ENCODE measurements around the gene CENPV. TPM values are rescaled to one million over a fixed set of nuclear protein-coding genes. Genes with fewer than 3 reads are reported as not detected.
A peak's percentile ranks its signal among the peaks of the same experiment; 100 is the strongest.

The CENPV gene
- total and polyA plus RNA-seq, 2 of the 13 experiments (the other 11 are each of a cell fraction or from before 2014, with no cell fraction given): 193 to 292 TPM

DNA sequence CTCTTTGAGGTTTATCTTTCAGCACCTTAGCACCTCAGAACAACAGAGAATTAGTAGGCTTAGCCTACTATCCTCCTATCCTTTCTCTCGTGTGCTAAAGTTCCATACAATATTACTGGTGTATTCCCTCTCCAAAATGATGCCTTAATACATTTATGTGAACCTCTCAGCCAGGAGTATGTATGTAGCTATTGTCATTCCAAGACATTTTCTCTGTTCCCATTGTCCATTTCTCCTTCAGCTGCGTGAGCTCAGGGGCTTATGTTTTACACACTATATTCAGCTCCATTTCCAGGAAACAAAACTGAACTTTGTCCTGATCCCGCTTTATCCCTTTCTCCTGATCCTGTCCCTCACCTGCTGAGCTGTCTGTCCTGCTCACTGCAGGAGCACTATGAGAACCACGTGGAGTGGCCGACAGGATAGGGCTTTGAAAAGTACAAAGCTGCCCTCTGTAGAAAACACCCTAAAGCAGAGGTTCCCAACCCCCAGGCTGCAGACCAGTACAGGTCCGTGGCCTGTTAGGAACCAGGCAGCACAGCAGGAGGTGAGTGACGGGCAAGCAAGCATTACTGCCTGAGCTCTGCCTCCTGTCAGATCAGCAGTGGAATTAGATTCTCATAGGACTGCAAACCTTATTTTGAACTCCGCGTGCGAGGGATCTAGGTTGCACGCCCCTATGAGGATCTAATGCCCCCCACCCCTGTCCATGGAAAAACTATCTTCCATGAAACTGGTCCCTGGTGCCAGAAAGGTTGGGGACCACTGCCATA is 55.7 kb downstream of the CENPV start (continued):
- TF ChIP-seq, protein P1, sequence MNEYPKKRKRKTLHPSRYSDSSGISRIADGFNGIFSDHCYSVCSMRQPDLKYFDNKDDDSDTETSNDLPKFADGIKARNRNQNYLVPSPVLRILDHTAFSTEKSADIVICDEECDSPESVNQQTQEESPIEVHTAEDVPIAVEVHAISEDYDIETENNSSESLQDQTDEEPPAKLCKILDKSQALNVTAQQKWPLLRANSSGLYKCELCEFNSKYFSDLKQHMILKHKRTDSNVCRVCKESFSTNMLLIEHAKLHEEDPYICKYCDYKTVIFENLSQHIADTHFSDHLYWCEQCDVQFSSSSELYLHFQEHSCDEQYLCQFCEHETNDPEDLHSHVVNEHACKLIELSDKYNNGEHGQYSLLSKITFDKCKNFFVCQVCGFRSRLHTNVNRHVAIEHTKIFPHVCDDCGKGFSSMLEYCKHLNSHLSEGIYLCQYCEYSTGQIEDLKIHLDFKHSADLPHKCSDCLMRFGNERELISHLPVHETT (CRISPR knock-in tag; conservative IDR thresholded peaks at IDR 0.05): no peak
- no peak for TF ChIP-seq FIP1L1 (IDR thresholded peaks at IDR 0.05; ENCODE audit: borderline replicate concordance, insufficient read depth, low read depth, low read length)
- peak; percentile 18; the same call in 1 of the 2 replicates for TF ChIP-seq MEIS2 (CRISPR knock-in tag; IDR thresholded peaks at IDR 0.05)
- TF ChIP-seq, protein P2, sequence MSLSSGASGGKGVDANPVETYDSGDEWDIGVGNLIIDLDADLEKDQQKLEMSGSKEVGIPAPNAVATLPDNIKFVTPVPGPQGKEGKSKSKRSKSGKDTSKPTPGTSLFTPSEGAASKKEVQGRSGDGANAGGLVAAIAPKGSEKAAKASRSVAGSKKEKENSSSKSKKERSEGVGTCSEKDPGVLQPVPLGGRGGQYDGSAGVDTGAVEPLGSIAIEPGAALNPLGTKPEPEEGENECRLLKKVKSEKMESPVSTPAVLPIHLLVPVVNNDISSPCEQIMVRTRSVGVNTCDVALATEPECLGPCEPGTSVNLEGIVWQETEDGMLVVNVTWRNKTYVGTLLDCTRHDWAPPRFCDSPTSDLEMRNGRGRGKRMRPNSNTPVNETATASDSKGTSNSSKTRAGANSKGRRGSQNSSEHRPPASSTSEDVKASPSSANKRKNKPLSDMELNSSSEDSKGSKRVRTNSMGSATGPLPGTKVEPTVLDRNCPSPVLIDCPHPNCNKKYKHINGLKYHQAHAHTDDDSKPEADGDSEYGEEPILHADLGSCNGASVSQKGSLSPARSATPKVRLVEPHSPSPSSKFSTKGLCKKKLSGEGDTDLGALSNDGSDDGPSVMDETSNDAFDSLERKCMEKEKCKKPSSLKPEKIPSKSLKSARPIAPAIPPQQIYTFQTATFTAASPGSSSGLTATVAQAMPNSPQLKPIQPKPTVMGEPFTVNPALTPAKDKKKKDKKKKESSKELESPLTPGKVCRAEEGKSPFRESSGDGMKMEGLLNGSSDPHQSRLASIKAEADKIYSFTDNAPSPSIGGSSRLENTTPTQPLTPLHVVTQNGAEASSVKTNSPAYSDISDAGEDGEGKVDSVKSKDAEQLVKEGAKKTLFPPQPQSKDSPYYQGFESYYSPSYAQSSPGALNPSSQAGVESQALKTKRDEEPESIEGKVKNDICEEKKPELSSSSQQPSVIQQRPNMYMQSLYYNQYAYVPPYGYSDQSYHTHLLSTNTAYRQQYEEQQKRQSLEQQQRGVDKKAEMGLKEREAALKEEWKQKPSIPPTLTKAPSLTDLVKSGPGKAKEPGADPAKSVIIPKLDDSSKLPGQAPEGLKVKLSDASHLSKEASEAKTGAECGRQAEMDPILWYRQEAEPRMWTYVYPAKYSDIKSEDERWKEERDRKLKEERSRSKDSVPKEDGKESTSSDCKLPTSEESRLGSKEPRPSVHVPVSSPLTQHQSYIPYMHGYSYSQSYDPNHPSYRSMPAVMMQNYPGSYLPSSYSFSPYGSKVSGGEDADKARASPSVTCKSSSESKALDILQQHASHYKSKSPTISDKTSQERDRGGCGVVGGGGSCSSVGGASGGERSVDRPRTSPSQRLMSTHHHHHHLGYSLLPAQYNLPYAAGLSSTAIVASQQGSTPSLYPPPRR (CRISPR knock-in tag; IDR thresholded peaks at IDR 0.05; ENCODE audit: borderline replicate concordance): no peak
- TF ChIP-seq FOXA3 (CRISPR knock-in tag; IDR thresholded peaks at IDR 0.05): peak; percentile 3; the same call in 1 of the 2 replicates
- TF ChIP-seq, protein P3, sequence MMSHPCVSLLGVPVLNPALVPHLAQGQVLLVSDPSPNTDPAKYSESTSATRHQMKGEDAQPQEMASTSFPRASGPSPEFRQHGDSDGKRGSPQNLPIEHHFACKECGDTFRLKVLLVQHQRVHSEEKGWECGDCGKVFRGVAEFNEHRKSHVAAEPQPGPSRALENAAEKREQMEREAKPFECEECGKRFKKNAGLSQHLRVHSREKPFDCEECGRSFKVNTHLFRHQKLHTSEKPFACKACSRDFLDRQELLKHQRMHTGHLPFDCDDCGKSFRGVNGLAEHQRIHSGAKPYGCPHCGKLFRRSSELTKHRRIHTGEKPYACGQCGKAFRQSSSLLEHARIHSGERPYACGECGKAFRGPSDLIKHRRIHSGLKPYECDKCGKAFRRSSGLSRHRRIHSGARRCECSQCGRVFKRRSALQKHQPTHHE (CRISPR knock-in tag; IDR thresholded peaks at IDR 0.05; ENCODE audit: borderline replicate concordance): no peak
- TF ChIP-seq, protein P4, sequence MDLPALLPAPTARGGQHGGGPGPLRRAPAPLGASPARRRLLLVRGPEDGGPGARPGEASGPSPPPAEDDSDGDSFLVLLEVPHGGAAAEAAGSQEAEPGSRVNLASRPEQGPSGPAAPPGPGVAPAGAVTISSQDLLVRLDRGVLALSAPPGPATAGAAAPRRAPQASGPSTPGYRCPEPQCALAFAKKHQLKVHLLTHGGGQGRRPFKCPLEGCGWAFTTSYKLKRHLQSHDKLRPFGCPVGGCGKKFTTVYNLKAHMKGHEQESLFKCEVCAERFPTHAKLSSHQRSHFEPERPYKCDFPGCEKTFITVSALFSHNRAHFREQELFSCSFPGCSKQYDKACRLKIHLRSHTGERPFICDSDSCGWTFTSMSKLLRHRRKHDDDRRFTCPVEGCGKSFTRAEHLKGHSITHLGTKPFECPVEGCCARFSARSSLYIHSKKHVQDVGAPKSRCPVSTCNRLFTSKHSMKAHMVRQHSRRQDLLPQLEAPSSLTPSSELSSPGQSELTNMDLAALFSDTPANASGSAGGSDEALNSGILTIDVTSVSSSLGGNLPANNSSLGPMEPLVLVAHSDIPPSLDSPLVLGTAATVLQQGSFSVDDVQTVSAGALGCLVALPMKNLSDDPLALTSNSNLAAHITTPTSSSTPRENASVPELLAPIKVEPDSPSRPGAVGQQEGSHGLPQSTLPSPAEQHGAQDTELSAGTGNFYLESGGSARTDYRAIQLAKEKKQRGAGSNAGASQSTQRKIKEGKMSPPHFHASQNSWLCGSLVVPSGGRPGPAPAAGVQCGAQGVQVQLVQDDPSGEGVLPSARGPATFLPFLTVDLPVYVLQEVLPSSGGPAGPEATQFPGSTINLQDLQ (CRISPR knock-in tag; IDR thresholded peaks at IDR 0.05): no peak
- no peak; the same call in 1 of the 2 replicates for TF ChIP-seq ZNF230 (CRISPR knock-in tag; IDR thresholded peaks at IDR 0.05)
- TF ChIP-seq ATM (IDR thresholded peaks at IDR 0.05; ENCODE audit: borderline replicate concordance): no peak
- TF ChIP-seq, protein P5, sequence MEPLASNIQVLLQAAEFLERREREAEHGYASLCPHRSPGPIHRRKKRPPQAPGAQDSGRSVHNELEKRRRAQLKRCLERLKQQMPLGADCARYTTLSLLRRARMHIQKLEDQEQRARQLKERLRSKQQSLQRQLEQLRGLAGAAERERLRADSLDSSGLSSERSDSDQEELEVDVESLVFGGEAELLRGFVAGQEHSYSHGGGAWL (CRISPR knock-in tag; IDR thresholded peaks at IDR 0.05): peak; percentile 61; the same call in 1 of the 2 replicates
- TF ChIP-seq SYNCRIP (IDR thresholded peaks at IDR 0.05; ENCODE audit: insufficient read depth, low read depth, low read length): no peak
- TF ChIP-seq, protein P6, sequence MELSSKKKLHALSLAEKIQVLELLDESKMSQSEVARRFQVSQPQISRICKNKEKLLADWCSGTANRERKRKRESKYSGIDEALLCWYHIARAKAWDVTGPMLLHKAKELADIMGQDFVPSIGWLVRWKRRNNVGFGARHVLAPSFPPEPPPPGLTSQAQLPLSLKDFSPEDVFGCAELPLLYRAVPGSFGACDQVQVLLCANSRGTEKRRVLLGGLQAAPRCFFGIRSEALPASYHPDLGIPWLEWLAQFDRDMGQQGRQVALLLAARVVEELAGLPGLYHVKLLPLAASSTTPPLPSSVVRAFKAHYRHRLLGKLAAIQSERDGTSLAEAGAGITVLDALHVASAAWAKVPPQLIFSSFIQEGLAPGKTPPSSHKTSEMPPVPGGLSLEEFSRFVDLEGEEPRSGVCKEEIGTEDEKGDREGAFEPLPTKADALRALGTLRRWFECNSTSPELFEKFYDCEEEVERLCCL (CRISPR knock-in tag; IDR thresholded peaks at IDR 0.05; ENCODE audit: borderline replicate concordance): 0 out of 2 replicates have a peak, but pooled peaks have one; percentile 14
- TF ChIP-seq, protein P7, sequence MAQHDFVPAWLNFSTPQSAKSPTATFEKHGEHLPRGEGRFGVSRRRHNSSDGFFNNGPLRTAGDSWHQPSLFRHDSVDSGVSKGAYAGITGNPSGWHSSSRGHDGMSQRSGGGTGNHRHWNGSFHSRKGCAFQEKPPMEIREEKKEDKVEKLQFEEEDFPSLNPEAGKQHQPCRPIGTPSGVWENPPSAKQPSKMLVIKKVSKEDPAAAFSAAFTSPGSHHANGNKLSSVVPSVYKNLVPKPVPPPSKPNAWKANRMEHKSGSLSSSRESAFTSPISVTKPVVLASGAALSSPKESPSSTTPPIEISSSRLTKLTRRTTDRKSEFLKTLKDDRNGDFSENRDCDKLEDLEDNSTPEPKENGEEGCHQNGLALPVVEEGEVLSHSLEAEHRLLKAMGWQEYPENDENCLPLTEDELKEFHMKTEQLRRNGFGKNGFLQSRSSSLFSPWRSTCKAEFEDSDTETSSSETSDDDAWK (CRISPR knock-in tag; IDR thresholded peaks at IDR 0.05): no peak

All from HepG2 (cell line).